Endodermal cell (in vitro differentiated cells): Measurements from ENCODE around the gene CDKL1. TPM values are rescaled to one million over a fixed set of nuclear protein-coding genes. Genes with fewer than 3 reads are reported as not detected.

Source experiments
- DNase-seq: peaks from one replicate; pipeline ENCODE4 v3.0.0-alpha.2; 2017
- H3K27ac ChIP-seq: 2 replicates; pipeline ENCODE4 v1.5.1; 2013; ENCODE audit warnings: mild to moderate bottlenecking, low read depth, low read length, moderate library complexity
- H3K27me3 ChIP-seq: 2 replicates; pipeline ENCODE4 v1.6.1; 2013; ENCODE audit warnings: mild to moderate bottlenecking, low read length, moderate library complexity; ENCODE audit not compliant: insufficient read depth, control insufficient read depth, poor library complexity, severe bottlenecking
- H3K36me3 ChIP-seq: 2 replicates; pipeline ENCODE4 v1.7.0; 2013; ENCODE audit warnings: mild to moderate bottlenecking, low read length, moderate library complexity; ENCODE audit not compliant: control insufficient read depth, insufficient read depth
- H3K4me1 ChIP-seq: one replicate; pipeline ENCODE4 v1.7.0; 2013; ENCODE audit warnings: low read length; ENCODE audit not compliant: control insufficient read depth, insufficient read depth
- H3K4me3 ChIP-seq: 2 replicates; pipeline ENCODE4 v1.5.1; 2013; ENCODE audit warnings: mild to moderate bottlenecking, low read length, moderate library complexity
- H3K9ac ChIP-seq: 2 replicates; pipeline ENCODE4 v1.6.1; 2013; ENCODE audit warnings: mild to moderate bottlenecking, low read length, moderate library complexity; ENCODE audit not compliant: poor library complexity, severe bottlenecking; ENCODE audit errors: extremely low read depth
- H3K9me3 ChIP-seq: 2 replicates; pipeline ENCODE4 v1.6.1; 2013; ENCODE audit warnings: mild to moderate bottlenecking, low read length, moderate library complexity; ENCODE audit not compliant: control insufficient read depth
- H3K27ac Mint-ChIP-seq: 2 replicates; pipeline ENCODE4 v1.8.0; 2020; ENCODE audit warnings: mixed read lengths
- H3K27me3 Mint-ChIP-seq: 2 replicates; pipeline ENCODE4 v1.8.0; 2021; ENCODE audit warnings: mild to moderate bottlenecking, mixed read lengths; ENCODE audit not compliant: insufficient read depth
- H3K36me3 Mint-ChIP-seq: 2 replicates; pipeline ENCODE4 v1.8.0; 2020; ENCODE audit warnings: low read depth, mixed read lengths
- H3K4me1 Mint-ChIP-seq: 2 replicates; pipeline ENCODE4 v1.8.0; 2020; ENCODE audit warnings: mixed read lengths
- H3K4me3 Mint-ChIP-seq: 2 replicates; pipeline ENCODE4 v1.8.0; 2020; ENCODE audit warnings: mild to moderate bottlenecking, moderate library complexity, mixed read lengths
- H3K9me3 Mint-ChIP-seq: 2 replicates; pipeline ENCODE4 v1.8.0; 2020; ENCODE audit warnings: mild to moderate bottlenecking, mixed read lengths
- CTCF ChIP-seq: fragments of 200-600 bp; sonication (generic); conservative IDR thresholded peaks from 2 replicates; pipeline ENCODE4 v1.5.0; 2021; ENCODE audit warnings: antibody characterized with exemption, mild to moderate bottlenecking
- WGBS, 2 experiments: methylation state at CpG; one replicate each; pipeline versions ENCODE4 v1.1.5 to v1.1.7; 2013; ENCODE audit warnings: missing lambda C conversion rate in 2 of 2, mixed read lengths in 1 of 2; ENCODE audit not compliant: insufficient coverage in 1 of 2, insufficient read length in 1 of 2; 5-methylcytosine and 5-hydroxymethylcytosine counted together
- total RNA-seq, 2 donors: library from RNA; stranded (reverse); fragmentation: NEBNext Ultra II Directional in 1 of 2; extraction: Animal tissue kit (Norgen Biotek cat#: 25700) in 1 of 2; gene quantifications; 2 replicates in 1 of 2; 3 replicates in 1 of 2; pipeline ENCODE4 v1.2.1, GENCODE V29; 2021

Gene CDKL1
- total RNA-seq, 2 donors from 2014 or later, result 1.5 to 2.6 TPM

GRCh38 chr14:50333014-50333509, 63.6 kb downstream of the CDKL1 start:
- Mint-ChIP-seq H3K27me3 (no peaks in the 10 kb centered on the region), H3K4me1 (peaks cover 20% of the 10 kb centered on the region), H3K36me3 (peaks cover 2% of the 10 kb centered on the region), H3K9me3 (no peaks in the 10 kb centered on the region), H3K27ac (no peak overlapping the region), H3K4me3 (no peak overlapping the region)
- no peaks in the 10 kb centered on the region for H3K27me3 ChIP-seq
- H3K4me3 ChIP-seq, result no peak overlapping the region
- H3K9ac ChIP-seq, result no peak overlapping the region
- WGBS, 2 experiments, result 65 to 93% methylated on average over 2 of the region's 3 CpGs
- TF ChIP-seq CTCF, result no peak
- DNase-seq, result no peak
- H3K4me1 ChIP-seq, result peaks cover 6% of the 10 kb centered on the region
- no peak overlapping the region for H3K27ac ChIP-seq
- H3K36me3 ChIP-seq, result peaks cover 6% of the 10 kb centered on the region
- no peaks in the 10 kb centered on the region for H3K9me3 ChIP-seq

- Histone ChIP-seq H3K36me3 (peaks cover 6% of the 10 kb centered on the region), H3K4me1 (peaks cover 6% of the 10 kb centered on the region), H3K4me3 (no peak overlapping the region), H3K27me3 (no peaks in the 10 kb centered on the region), H3K9ac (no peak overlapping the region), H3K9me3 (no peaks in the 10 kb centered on the region), H3K27ac (no peak overlapping the region)
- H3K9me3 Mint-ChIP-seq, result no peaks in the 10 kb centered on the region
- peaks cover 5% of the 10 kb centered on the region for H3K36me3 Mint-ChIP-seq
- TF ChIP-seq CTCF, result no peak
- no peaks in the 10 kb centered on the region for H3K27me3 Mint-ChIP-seq
- no peak for DNase-seq
- peaks cover 20% of the 10 kb centered on the region for H3K4me1 Mint-ChIP-seq
- H3K27ac Mint-ChIP-seq, result no peak overlapping the region
- no peak overlapping the region for H3K4me3 Mint-ChIP-seq
These were observed 65.1 kb downstream of the CDKL1 start for GRCh38 chr14:50331596-50331995.

GRCh38 chr14:50321009-50321660, 75.5 kb downstream of the CDKL1 start:
- peaks cover 7% of the 10 kb centered on the region for H3K4me1 Mint-ChIP-seq
- Histone ChIP-seq H3K4me1 (no peaks in the 10 kb centered on the region), H3K27ac (no peak overlapping the region)

More at GRCh38 chr14:50321009-50321660, 75.5 kb downstream of the CDKL1 start:
- peak; percentile 93 for TF ChIP-seq CTCF
- H3K27me3 Mint-ChIP-seq, result no peaks in the 10 kb centered on the region
- H3K36me3 Mint-ChIP-seq, result peaks cover 31% of the 10 kb centered on the region
- H3K27ac Mint-ChIP-seq, result no peak overlapping the region
- peak; percentile 70 for DNase-seq
- no peak overlapping the region for H3K4me3 Mint-ChIP-seq
- Histone ChIP-seq H3K9ac (no peak overlapping the region), H3K9me3 (no peaks in the 10 kb centered on the region), H3K4me3 (no peak overlapping the region), H3K27me3 (no peaks in the 10 kb centered on the region), H3K36me3 (peaks cover 22% of the 10 kb centered on the region)
- H3K9me3 Mint-ChIP-seq, result peaks cover 6% of the 10 kb centered on the region
- 33 to 49% methylated on average over 6 to 9 of the region's 9 CpGs for WGBS, 2 experiments
